Ishikawa (cell line): ENCODE measurements around the gene SPRTN.

Source experiments
- CEBPB ChIP-seq: IDR thresholded peaks from 2 replicates; pipeline ENCODE4 v1.6.1; 2012
- CREB1 ChIP-seq: IDR thresholded peaks from 2 replicates; pipeline ENCODE4 v1.6.1; 2012; ENCODE audit warnings: low read depth
- EGR1 ChIP-seq: IDR thresholded peaks from 2 replicates; pipeline ENCODE4 v1.6.1; 2012
- EP300 ChIP-seq: IDR thresholded peaks from 2 replicates; pipeline ENCODE4 v1.6.1; 2012; ENCODE audit warnings: borderline replicate concordance
- FOXM1 ChIP-seq: IDR thresholded peaks from 2 replicates; pipeline ENCODE4 v1.6.1; 2012; ENCODE audit warnings: low read depth, borderline replicate concordance
- MAX ChIP-seq: IDR thresholded peaks from 2 replicates; pipeline ENCODE4 v1.6.1; 2012
- NFIC ChIP-seq: IDR thresholded peaks from 2 replicates; pipeline ENCODE4 v1.6.1; 2012
- RAD21 ChIP-seq: IDR thresholded peaks from 2 replicates; pipeline ENCODE4 v1.6.1; 2012; ENCODE audit warnings: low read depth
- REST ChIP-seq: IDR thresholded peaks from 2 replicates; pipeline ENCODE4 v1.6.1; 2012; ENCODE audit warnings: low read depth, mild to moderate bottlenecking
- TAF1 ChIP-seq: IDR thresholded peaks from 2 replicates; pipeline ENCODE4 v1.6.1; 2012; ENCODE audit warnings: low read depth, mild to moderate bottlenecking
- TCF12 ChIP-seq: IDR thresholded peaks from 2 replicates; pipeline ENCODE4 v1.6.1; 2012; ENCODE audit warnings: low read depth
- TEAD4 ChIP-seq: IDR thresholded peaks from 2 replicates; pipeline ENCODE4 v1.6.1; 2012
- USF1 ChIP-seq: IDR thresholded peaks from 2 replicates; pipeline ENCODE4 v1.6.1; 2012
- YY1 ChIP-seq: IDR thresholded peaks from 2 replicates; pipeline ENCODE4 v1.6.1; 2012; ENCODE audit warnings: low read depth
- ZBTB7A ChIP-seq: IDR thresholded peaks from 2 replicates; pipeline ENCODE4 v1.6.1; 2012; ENCODE audit warnings: low read depth

The SPRTN gene

GRCh38 chr1:231351816-231352215 lies 13.7 kb downstream of the SPRTN start:
- TF ChIP-seq TEAD4 (no peak), MAX (no peak), USF1 (no peak), CEBPB (no peak), REST (no peak), CREB1 (no peak), NFIC (no peak), TAF1 (no peak), FOXM1 (no peak), YY1 (no peak), RAD21 (no peak), TCF12 (no peak), EP300 (no peak), ZBTB7A (no peak), EGR1 (no peak)

GRCh38 chr1:231353086-231353485 lies 15.0 kb downstream of the SPRTN start:
- no peak for TF ChIP-seq NFIC
- TF ChIP-seq REST = no peak
- no peak for TF ChIP-seq FOXM1
- no peak for TF ChIP-seq YY1
- no peak for TF ChIP-seq TAF1
- TF ChIP-seq TCF12 = no peak
- TF ChIP-seq EGR1 = no peak

- TF ChIP-seq CREB1 = no peak
- TF ChIP-seq CEBPB = no peak
- no peak for TF ChIP-seq REST
- no peak for TF ChIP-seq TEAD4
- TF ChIP-seq TCF12 = no peak
- TF ChIP-seq FOXM1 = no peak
- TF ChIP-seq USF1 = no peak
- no peak for TF ChIP-seq ZBTB7A
- TF ChIP-seq NFIC = no peak
These were observed 16.4 kb downstream of the SPRTN start for GRCh38 chr1:231354330-231355020.

- TF ChIP-seq CREB1 = no peak
- TF ChIP-seq EGR1 = no peak
- TF ChIP-seq EP300 = no peak
- TF ChIP-seq RAD21 = no peak
- no peak for TF ChIP-seq FOXM1
These were observed 17.1 kb downstream of the SPRTN start for GRCh38 chr1:231355171-231355570.

- TF ChIP-seq RAD21 (no peak), TEAD4 (no peak), EP300 (no peak), EGR1 (no peak), FOXM1 (no peak)
These were observed 19.2 kb downstream of the SPRTN start for GRCh38 chr1:231357187-231357772.
